Limb (tissue), 2 donors: ENCODE measurements around the gene NBPF11.
"Not testable (repeated sequence)": the region's sequence is repeated elsewhere in the genome, so short reads cannot be mapped to it uniquely, and the experiment has no call there.

Experiments
- DNase-seq, 2 donors: peaks; one replicate each; pipeline ENCODE4 v3.0.0-alpha.2; 2016; ENCODE audit errors: extremely low spot score in 2 of 2

Gene NBPF11

DNA sequence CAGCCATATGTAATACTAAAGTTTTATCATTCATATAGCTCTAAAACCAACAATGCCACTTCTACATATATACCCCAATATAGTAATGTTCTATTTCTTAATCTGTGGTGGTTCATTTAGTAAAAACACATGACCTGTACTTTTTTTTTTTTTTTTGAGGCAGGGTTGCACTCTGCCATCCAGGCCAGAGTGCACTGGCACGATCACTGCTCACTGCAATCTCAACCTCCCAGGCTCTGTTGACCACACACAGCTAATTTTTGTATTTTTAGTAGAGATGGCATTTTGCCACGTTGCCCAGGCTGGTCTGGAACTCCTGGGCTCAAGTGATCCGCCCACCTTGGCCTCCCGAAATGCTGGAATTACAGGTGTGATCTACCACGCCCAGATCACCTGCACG, 2.1 kb downstream of the NBPF11 start:
- not testable (repeated sequence) for DNase-seq

DNA sequence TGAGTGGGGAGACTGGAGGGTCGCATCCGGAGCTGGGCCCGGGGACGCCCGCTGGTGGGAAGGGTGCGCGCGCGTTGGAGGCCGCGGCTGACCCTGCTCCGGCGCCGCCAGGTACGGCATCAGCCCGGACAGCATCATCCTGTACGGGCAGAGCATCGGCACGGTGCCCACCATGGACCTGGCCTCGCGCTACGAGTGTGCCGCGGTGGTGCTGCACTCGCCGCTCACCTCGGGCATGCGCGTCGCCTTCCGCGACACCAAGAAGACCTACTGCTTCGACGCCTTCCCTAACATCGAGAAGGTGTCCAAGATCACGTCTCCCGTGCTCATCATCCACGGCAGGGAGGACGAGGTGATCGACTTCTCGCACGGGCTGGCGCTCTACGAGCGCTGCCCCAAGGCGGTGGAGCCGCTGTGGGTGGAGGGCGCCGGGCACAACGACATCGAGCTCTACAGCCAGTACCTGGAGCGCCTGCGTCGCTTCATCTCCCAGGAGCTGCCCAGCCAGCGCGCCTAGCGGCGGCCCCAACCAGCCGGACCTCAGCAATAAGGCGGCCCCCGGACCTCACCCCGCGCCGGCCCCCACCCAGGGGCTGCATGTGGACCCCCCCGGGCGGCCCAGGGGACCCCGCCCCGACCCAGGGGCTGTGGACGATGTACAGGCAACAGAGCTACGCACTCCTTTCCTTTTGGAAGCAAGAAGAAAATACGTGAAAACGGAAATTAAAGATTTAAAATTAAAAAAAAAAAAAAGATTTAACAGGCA, 2.8 kb downstream of the NBPF11 start:
- DNase-seq, result not testable (repeated sequence)

- not testable (repeated sequence) for DNase-seq
Measured at GRCh38 chr1:148147052-148147838, 4.8 kb downstream of the NBPF11 start.

GRCh38 chr1:148146191-148146997, 5.7 kb downstream of the NBPF11 start:
- DNase-seq, result not testable (repeated sequence)

DNA sequence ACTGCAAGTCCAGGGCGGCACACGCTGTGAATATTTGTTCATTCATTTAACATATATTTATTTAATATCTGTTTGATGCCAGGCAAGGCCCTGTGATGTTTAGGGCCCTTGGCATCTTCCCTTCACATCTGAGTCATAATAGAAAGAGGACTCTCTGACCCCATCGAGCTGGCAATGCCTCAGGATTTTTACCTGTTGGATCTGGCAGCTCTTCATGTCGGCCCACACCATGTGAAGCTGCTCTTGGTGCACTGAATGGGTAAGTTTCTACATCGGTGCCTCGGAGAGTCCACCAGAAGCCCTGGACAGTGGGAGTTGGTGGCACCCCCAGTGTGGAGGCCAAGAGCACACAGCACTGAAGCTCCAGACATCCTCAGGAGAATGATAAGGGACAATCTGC, 8.9 kb downstream of the NBPF11 start:
- DNase-seq, result not testable (repeated sequence)

DNA sequence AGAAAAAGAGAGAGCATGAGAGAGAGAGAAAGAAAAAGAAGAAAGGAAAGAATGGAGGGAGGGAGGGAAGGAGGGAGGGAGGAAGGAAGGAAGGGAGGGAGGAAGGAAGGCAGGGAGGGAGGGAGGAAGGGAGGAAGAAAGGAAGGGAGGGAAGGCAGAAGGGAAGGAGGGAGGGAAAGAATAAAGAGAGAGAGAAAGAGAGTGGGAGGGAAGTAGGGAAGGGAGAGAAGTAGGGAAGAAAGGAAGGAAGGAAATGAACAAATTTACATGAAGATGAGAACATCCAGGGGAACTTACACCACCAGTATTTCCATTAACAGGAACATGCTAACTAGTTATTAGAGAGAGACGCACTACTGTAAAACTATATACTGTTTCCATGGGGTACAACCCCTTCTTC, 10.1 kb downstream of the NBPF11 start:
- not testable (repeated sequence) for DNase-seq

DNA sequence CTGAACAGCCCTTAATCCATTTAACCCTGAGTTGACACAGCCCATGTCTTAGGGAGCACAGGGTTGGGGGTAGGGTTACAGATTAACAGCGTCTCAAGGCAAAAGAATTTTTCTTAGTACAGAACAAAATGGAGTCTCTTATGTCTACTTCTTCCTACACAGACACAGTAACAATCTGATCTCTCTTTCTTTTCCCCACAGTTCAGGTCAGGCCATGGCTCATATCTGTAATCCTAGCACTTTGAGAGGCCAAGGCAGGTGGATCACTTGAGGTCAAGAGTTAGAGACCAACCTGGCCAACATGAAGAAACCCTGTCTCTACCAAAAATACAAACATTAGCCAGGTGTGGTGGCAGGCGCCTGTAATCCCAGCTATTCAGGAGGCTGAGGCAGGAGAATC, 13.5 kb downstream of the NBPF11 start:
- DNase-seq, result not testable (repeated sequence)

DNA sequence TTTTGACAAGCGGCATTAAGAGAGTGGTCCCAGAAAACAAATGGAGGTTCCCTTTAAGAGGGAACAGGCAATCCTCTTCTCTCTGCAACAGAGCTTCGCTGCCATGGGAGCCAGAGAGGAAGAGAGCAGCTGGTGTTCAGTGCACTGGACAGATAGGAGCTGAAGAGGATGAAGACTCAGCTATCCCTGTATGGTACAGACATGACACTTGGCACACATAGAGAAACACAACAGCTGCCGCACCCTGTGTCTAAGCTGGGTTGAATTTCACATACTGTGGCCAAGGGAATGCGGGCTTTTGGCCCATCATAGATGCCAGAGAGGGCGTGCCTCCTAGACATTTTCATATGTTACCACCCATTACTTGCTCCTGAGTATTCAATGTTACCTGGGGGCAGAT, 29.7 kb downstream of the NBPF11 start:
- DNase-seq, result peak in 1 of 2 donors; percentile 30

DNA sequence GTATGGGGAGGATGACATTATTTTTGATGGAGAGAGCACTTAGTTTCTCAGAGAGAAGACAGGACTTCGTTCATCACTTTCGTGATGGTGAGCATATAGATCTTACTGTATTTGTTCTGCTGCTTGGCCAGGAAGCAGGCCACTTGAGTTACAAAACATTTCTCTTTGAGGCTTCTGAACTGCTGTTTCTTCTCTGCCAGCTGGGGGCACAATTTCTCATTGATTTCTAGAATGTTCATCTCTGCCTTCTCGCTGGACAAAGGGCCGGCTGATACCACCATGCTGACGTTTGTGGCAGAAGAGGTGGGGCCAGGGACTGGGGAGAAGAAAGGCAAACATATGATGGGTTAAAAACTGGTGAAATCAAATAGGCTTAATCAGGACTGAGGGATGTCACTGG, 31.7 kb downstream of the NBPF11 start:
- DNase-seq, result not testable (repeated sequence)

GRCh38 chr1:148095732-148096131, 56.3 kb downstream of the NBPF11 start:
- not testable (repeated sequence) for DNase-seq

- not testable (repeated sequence) for DNase-seq
Measured at GRCh38 chr1:148086196-148086595, 65.9 kb downstream of the NBPF11 start.

GRCh38 chr1:148081205-148081604, 70.9 kb downstream of the NBPF11 start:
- not testable (repeated sequence) for DNase-seq

- not testable (repeated sequence) for DNase-seq
Measured at GRCh38 chr1:148078632-148079519, 73.2 kb downstream of the NBPF11 start.

DNA sequence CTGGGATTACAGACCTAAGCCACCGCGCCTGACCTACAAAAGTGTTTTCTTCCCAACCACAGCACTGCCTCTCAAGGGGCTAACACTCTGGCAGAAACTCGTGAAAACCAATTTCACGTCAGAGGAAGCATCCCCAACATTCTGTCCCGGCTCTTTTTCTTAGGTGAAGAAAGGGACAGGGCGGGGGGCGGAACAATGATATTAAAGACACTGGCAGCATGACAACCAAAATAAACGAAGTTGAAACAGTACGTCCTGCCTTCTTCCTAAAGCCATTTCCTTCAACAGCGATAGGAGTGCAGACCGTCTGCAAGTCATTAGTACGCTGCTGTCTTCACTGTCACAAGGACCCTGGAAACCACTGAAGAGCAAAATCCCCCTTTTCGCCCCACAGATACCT, 74.0 kb downstream of the NBPF11 start:
- not testable (repeated sequence) for DNase-seq

DNA sequence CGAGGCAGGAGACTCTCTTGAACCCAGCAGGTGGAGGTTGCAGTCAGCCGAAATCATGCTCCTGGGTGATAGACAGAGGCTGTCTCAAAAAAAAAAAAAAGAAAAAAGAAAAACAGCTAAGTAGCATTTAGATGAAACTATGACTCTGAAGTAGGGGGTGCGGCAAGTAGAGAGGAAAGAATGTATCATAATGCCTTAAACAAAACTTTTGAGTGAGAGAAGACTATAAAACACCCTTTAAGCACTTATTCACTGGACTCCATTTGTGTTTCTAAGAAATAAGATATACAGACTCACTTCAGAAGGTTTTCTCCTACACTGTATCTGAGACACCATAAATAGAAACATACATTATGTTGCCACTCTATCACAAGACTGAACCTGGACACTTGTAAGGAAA, 74.6 kb downstream of the NBPF11 start:
- not testable (repeated sequence) for DNase-seq

DNA sequence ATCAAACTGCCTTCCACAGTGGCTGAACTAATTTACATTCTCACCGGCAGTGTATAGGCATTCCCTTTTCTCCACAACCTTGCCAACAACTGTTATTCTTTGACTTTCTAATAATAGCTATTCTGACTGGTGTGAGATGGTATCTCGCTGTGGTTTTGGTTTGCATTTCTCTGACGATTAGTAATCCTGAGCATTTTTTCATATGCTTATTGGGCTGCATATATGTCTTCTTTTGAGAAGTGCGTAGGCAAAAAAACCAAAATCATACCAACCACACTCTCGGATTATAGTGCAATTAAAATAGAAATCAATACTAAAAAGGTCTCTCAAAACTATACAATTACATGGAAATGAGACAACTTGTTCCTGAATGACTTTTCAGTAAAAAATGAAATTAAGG, 78.7 kb downstream of the NBPF11 start:
- DNase-seq, result not testable (repeated sequence)

GRCh38 chr1:148068606-148069005, 83.5 kb downstream of the NBPF11 start:
- DNase-seq, result not testable (repeated sequence)

DNA sequence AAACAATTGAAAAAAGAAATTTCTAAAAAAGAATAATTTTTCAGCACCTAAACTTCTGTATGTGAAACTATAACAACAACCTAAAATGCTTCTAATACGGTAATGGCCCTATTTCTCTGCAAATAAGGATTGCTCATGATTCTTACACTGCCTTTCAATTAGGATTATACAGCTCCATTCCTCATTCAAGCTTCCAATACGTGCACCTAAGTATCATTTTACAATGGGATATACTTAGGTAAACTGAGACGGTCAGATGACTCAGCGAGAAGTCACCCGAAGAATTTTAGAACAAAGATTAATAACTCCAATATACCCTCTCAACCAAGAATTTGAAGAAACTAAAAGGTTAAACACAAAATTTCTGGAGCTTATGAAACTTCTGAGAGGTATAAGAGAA, 83.9 kb downstream of the NBPF11 start:
- not testable (repeated sequence) for DNase-seq

GRCh38 chr1:148060294-148060701, 91.8 kb downstream of the NBPF11 start:
- not testable (repeated sequence) for DNase-seq

- not testable (repeated sequence) for DNase-seq
Measured at GRCh38 chr1:148057384-148057783, 94.7 kb downstream of the NBPF11 start.
